HG03045 (cell line): ENCODE results near the gene UNC5A.

Experiments
- ATAC-seq: cut with Tn5 transposase; IDR thresholded peaks from one replicate; pipeline ENCODE4 v1.9.1; 2021; ENCODE audit warnings: mild to moderate bottlenecking, moderate library complexity; ENCODE audit not compliant: unreplicated experiment

UNC5A gene

GRCh38 chr5:176799488-176799887 is 10.9 kb upstream of the UNC5A start:
- no peak for ATAC-seq

- ATAC-seq, result no peak
These were observed 10.3 kb upstream of the UNC5A start for GRCh38 chr5:176800024-176800423.

GRCh38 chr5:176802116-176802784 is 8.1 kb upstream of the UNC5A start:
- ATAC-seq, result no peak

GRCh38 chr5:176803068-176803942 is 7.1 kb upstream of the UNC5A start:
- ATAC-seq, result no peak

GRCh38 chr5:176803943-176804498 is 6.3 kb upstream of the UNC5A start:
- ATAC-seq, result no peak

GRCh38 chr5:176806137-176806536 is 4.2 kb upstream of the UNC5A start:
- ATAC-seq, result no peak

GRCh38 chr5:176809544-176810080 is 747 bp upstream of the UNC5A start:
- ATAC-seq, result no peak

GRCh38 chr5:176810687-176811501 is 535 bp downstream of the UNC5A start:
- ATAC-seq, result no peak

GRCh38 chr5:176812269-176813259 is 2.2 kb downstream of the UNC5A start:
- no peak for ATAC-seq

GRCh38 chr5:176813587-176814312 is 3.4 kb downstream of the UNC5A start:
- no peak for ATAC-seq

- no peak for ATAC-seq
These were observed 3.9 kb downstream of the UNC5A start for GRCh38 chr5:176814313-176814685.

- ATAC-seq, result no peak
These were observed 4.6 kb downstream of the UNC5A start for GRCh38 chr5:176814836-176815438.

GRCh38 chr5:176816043-176816745 is 5.8 kb downstream of the UNC5A start:
- ATAC-seq, result no peak

- ATAC-seq, result no peak
These were observed 6.5 kb downstream of the UNC5A start for GRCh38 chr5:176816791-176817347.

GRCh38 chr5:176817369-176817840 is 7.0 kb downstream of the UNC5A start:
- ATAC-seq, result no peak

- ATAC-seq, result no peak
These were observed 7.5 kb downstream of the UNC5A start for GRCh38 chr5:176817841-176818377.

- no peak for ATAC-seq
These were observed 8.2 kb downstream of the UNC5A start for GRCh38 chr5:176818391-176819098.
